Right hindlimb (tissue), 1 donor: ENCODE results near the gene CHN2.

Experiments
- DNase-seq: peaks from one replicate; pipeline ENCODE4 v3.0.0-alpha.2; 2018

Gene CHN2

DNA sequence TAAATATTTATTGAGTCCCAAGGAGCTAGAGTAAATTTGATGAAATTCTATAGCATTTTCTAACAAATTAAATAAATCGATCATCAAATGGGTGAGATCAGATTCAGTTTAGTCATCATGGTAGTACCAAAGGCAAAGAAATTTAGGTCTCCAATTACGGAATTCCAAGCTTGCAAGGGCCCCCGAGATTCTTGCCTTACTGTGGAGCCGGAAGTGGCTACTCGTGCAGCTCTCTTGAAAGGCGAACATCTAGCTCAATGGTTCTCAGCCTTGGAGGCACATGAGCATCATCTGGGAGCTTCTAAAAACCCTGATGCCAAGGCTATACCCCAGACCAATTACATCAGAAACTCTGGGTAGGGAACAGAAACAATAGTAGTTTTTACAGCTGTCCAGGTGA is 251.2 kb downstream of the CHN2 start:
- DNase-seq = no peak

DNA sequence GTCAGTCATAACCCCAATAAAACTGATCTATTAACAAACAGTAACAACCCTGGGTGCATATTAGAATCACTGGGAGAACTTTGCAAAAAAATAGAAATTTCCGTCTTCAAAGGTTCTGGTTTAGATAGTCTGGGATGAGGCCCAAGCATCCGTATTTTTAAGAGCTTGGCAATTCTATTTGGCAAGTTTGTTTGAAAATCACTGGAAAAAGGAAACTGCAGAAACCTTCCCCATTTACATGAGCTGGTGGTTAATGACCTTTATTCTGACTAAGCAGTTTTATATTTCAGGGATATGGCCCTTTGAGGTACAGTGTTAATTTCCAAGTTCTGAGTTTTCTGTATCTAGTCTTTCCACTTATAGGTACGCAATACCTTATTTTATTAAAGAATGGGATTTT is 253.3 kb downstream of the CHN2 start:
- no peak for DNase-seq

DNA sequence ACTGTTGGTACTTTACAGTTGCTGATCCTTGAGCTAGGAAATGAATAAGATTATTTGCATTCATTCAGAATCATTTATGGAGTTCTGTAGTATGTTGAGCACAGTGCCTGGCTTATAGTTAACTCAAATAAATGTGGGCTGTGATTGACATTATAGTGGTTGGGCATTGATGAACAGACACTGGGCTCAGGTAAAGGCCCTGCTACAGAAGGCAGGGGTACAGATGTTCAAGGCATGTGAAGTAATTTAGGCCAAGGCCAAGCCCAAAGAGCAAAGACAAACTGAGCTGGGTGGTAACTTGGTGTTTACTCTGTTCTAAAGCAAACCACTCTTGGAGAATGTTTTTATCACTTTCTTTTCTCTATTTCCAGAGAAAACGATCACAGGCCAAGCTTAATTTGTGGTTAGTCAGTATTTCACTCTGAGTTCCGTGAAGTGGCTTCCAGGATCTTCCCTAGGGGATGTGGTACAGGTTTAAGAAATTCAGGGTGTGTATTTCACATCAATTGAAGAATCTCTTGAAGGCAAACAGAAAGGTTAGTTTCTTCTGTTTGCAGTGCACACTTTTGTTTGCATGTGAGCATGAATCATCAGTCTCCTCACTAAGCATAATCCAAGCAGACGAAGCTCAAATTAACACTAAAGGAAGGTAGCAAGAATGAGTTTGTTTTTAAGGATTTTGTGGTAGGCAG is 255.1 kb downstream of the CHN2 start:
- DNase-seq = no peak

DNA sequence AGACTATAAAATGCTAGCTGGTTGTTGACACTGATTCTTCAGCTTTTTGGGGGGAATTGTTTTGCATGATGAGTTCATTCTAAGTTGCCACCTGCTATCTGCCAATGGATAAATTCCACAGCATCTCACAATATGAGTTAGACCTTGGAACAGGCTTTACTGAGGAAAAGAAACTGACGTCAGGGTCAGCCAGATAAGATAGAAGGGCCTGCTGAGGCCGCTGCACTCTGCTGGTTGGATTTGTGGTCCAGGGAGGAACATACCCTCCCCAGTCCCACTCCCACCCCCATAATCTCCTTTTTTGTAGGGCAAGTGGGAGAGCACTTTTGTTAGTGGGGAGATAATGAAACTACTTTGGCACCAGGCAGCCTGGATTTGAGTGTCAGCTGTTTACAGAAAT is 258.4 kb downstream of the CHN2 start:
- no peak for DNase-seq

DNA sequence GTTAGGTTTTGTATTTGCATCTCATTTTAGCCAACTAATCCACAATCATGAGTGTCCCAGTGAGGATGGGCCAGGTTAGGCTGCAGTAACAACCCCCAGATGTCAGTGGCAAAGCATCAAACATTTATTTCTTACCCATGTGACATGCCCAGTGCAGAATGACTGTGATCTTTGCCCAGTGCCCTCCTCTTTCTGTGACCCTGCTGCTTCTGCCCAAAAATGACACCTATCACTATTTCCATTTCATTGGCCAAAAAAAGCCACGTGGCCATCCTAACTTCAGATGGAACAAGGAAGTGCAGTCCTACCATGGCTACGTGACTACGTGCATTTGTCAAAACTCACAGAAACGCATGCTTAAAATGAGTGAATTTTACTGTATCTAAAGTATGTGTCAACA is 259.9 kb downstream of the CHN2 start:
- DNase-seq = no peak

DNA sequence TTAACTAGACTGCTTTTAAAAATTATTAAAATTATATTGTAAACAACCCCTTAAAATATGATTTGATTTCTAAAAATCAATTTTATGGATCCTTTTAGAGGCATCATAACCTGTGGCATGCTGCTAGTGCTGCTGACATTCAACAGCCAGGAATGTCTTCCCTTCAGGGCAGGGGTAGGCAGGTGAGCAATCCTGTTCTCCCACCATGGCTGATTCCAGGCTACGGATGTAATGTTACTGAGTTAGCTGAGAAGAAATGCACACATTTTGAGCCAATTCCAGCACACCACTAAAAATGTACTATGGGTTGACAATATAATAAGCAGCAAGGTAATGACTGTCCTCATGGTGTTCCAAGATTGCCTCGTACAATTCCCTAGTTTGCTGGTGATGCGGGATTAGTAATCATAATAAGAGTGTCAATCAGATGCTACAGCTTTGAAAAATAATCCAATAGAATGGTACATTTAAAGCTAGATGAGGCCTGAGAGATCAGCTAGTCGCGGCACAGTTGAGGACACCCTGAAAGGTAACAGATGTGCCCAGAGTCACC is 260.4 kb downstream of the CHN2 start:
- no peak for DNase-seq

DNA sequence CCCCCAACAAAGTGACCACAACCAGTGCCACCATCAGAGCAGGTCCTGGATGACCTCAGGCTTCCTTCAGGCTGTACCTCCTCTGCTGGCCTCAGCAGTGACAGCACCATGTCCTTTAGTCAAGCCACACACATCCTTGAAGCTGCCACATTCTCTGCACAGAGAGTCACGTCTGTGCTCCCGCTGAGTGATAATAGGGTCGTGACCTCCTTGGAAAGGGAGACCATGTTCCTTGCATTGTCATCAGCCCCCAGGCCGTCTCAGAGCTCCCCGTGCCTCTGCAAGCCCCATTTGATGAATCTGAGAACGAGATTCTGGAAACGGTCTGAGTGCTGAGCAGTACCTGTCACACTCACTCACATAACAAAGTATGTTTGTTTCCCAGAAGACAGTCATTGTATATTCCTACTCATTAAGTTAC is 262.6 kb downstream of the CHN2 start:
- DNase-seq = no peak

DNA sequence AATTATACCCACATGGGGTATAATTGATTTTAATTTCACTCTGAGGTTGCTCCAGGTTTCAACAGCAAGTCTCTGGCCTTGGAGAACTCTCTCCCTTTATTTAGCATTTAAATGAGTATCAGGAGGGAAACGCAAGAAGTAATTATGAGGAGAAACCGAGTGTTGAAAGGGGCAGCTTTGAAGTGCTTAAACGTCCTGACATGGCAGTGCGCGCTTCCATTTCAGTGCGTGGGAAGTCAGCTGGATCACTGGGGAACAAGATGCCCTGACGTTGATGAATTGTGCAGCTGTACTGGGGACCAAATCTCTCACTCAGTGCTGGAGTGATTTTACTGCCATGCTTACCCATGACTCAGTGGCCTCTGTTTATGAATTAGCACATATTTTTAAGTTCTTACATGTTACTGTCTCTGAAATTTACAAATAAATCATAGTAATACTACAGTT is 263.0 kb downstream of the CHN2 start:
- DNase-seq = no peak

DNA sequence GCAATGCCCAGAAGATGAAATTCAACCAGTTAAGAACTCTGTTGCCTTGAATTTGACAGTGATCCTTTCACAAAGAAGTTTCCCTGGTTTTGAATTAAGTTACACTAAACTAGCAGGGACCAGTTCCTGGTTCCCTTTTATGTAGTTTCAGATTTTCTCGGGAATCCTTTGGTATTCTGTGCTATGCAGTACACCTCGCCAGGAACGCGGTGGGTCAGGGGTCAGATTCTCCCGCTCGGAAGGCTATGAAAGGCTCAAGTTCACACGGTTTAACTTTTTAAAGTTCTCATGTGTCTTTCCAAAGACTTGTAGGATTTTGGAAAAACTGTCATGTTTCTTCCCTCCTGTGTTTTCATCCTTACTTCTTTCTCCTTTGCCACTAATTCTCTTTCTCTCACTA is 264.4 kb downstream of the CHN2 start:
- no peak for DNase-seq

DNA sequence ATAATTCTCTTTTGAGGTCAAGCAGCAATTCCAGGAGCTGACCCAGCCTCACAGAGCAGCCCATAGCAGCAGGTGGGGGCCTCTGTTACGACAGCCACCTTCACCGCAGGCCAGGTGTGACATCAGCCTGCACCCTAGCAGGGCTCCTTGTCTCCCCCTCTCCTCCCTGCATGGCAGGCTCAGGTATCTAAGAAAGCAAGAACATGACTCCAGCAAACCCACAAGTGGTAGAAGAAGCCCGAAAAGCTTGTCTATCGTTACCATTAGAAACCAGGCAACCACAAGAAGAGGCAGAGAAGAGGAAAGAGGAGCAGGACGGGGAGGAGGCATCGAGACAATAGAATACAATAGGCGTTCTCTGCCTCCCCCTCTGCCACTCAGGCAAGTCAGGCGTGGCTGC is 265.0 kb downstream of the CHN2 start:
- DNase-seq = no peak

DNA sequence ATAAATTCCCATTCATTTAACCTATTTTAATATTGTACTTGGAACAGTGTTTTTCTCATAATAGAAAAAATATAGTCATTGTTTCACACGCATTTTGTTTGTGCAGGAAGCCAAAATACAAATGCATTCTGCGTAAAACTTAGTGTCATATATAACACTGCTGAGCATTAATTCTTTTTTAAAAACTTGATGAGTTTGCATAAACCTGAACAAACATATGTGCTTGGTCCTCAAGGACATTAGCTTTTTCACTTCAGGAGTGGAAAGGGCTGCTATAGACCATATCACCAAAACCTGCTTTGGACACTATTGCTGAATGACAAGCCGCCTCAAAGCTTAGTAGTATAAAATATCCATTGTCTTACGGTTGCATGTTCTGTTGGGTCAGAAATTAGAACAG is 267.4 kb downstream of the CHN2 start:
- DNase-seq = no peak

DNA sequence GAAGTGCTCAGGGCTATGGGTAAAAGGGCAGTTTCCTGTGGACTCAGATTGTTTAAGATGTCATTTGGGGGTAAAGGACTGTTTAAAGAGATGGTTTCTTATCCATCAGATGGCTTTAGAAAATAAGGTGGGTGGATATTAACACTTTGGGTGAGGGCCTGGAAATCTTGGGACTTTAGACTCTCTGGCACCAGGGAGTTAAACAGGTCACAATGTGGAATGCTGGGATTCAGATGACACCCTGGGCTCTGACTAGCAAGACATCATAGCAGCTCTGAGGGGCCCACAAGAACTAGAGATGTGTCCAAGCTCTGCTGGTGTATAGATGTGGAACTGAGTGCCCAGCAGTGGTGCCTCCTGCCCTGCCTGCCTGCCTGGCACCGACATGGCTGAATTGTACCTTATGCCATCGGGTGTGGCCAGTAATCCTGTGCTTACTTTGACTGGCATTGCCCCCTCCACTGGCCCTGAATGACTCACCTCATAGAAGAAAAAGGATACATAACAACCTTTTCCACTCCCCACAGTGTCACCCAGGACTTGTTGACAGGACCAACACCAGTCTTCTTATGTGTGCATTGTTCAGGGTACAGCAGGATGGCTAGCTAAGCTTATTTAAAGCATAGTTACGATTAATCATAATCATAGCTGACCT is 269.1 kb downstream of the CHN2 start:
- DNase-seq = no peak

DNA sequence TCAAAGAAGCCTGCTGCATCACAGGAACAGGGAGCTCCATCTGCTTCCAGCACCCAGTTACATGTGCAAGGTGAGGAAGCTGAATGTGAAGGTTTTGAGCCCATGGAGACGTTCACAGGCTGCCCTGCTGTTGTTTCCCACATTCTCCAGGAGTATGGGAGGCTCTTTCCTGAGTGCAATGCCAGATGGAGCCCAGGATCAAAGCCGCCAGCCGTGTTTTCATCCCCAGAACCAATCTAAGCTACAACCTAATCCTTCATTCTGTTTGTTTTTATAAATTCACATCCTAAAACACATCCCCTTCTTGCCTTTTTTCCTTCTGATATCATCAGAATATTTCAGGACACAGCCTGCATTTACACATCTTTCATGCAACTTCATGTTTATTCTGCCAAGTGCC is 270.2 kb downstream of the CHN2 start:
- no peak for DNase-seq

DNA sequence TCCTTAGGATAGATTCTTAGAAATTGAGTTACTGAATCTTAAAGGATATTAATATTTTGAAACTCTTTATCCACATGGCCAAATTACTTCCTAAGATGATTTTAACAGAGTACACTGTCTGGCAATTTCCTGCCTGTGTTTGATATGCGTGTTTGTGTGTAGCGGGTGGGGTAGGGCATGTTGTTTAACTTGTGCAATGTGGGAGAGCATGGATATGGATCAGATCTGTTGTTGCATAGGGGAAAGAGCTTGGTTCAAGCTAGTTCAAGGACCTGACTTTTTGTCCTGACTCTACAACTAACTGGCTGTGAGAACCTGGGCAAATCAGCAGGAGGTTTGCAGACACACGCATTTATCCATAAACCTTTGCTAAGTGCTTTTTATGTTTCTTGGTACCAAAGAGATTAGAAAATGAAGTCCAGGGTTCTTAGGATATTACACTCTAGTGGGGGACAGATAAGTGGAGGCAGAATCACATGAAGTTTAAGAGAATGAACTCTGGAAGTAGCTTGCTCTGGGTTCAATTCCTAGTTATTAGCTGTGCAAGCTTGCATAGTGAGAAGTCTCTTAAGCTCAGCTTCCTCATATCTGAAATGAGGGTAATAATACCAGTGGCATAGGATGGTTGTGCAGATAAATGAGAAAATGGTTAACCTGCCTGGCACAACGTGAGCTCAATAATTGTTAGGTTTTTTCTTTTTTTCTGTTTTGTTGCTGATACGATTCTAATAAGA is 272.8 kb downstream of the CHN2 start:
- DNase-seq = no peak

DNA sequence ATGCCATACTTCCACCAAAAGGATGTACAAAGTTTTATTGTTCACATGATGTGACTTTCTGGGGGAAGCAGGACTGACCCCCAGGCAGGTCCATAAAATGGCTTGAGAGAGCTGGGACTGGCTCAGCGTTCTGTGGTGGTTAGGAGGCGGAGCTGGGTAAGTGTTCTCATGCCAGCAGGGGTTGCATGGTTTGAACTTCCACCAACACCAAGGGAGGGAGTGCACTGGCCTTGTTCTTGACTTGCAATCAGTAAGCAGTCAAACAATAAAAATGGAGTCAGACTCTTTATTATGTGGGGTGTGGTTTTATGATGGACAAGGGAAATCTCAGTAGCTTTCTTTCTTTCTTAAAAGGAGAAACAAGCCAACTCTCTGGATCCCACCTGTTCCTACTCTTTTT is 273.6 kb downstream of the CHN2 start:
- no peak for DNase-seq

DNA sequence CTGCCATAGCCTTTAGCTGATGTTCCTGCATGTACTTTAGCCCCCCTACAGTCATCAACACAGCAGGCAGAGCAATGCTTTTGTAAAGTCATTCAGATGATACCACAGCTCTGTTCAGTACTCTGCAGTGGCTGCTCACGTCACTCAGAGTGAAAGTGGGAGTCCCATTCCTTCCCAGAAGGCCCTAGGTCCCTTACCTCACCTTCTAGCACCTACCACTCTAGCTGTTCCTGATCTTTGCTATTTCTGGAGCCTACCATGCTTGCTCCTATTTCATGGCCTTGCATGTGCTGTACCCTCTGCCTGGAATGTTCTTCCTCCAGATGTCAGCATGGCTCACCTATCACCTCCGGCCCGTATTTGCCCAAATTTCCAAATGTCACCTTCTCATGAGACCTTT is 274.7 kb downstream of the CHN2 start:
- DNase-seq = no peak

DNA sequence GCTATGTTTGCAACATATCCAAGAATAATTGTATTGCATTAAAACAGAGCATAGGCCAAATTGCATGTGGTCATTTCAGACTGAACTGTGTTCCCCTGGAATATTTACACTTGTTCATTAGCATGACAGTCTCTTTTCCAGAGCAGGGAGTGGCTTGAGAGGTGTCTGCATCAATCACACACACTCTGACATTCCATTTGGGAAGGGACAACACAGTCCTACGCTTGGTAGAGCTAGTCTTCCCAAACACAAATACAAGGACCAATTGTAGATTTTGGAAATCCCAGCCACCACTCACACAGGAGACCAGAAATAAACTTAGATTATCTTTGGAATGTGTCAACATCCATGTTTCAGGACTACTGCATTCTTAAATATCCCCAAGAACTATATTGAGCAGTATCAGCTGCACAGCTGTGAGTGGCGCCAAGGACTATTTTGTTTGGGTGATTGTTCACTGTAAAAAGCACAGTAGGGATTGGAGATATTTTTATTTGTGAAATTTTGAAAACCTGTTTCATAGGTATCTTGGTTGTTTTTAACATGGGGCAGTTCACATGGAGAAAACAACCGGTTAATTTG is 275.5 kb downstream of the CHN2 start:
- DNase-seq = no peak

DNA sequence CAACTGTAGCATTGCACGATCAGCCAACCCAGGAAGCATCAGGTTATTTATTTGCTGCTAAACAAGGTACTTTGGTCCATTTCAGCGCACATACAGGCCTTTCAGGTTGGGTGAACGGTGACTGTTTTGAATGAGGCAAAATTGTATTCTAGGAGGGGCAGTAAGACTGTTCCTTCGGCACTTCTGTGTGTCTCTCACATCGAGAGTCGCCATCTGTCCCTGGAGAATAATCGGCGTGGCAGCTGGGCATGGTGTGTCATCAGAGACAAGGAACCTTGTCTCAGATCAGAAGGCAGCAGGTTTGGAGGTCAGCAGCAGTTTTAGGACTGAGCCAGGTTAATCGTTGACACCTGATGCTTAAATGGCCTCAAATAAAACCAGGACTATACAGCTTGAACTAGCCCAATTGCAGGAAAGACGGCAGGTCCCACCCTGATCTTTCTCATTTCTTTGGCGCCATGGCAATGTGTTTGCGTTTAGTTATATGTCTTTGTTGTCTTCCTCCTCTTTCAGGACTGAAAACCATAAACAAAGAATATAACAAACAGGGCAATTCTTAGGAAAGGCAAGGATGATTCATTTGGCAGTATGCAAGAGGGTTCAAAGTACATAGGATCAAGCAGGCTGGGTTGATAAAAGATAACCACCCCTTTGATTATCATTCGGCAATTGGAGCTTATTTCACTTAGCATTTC is 277.0 kb downstream of the CHN2 start:
- DNase-seq = no peak

DNA sequence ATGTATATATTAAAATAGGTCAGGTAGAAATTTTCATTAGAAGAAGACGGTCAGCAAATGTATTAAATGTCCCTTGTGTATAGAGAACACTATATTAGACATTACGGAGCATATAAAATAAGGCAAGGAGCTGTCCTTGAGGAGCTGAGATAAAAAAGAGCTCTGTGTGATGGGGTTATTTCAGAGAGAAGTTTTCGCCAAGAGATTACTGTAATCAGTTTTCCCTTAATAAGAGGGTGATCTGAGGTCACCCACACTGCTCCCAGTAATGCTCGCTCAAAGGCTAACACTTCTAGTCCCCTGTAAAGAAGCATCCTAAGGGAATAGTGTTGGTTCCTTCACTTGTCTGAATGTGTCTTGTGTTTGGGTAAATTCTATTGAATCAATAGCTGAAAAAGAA is 282.3 kb downstream of the CHN2 start:
- DNase-seq = no peak

DNA sequence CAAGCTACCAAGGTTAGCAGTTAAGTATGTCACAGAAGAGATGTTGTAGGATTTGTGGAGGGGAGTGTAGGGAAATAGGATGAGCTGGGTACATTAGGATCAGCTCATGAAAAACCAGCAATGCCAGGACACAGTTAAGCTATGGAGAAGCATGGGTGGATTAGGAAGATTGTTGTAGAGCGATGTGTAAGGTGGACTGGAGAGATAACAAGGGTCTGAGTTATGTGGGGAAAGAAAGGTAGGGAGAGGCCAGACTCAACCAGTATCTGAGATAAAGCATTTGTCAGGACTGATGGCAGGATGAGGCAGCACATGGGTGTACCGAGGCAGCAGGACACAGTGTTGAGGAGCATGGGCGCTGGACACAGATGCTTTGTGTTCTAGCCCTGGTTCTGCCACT is 283.7 kb downstream of the CHN2 start:
- DNase-seq = no peak

DNA sequence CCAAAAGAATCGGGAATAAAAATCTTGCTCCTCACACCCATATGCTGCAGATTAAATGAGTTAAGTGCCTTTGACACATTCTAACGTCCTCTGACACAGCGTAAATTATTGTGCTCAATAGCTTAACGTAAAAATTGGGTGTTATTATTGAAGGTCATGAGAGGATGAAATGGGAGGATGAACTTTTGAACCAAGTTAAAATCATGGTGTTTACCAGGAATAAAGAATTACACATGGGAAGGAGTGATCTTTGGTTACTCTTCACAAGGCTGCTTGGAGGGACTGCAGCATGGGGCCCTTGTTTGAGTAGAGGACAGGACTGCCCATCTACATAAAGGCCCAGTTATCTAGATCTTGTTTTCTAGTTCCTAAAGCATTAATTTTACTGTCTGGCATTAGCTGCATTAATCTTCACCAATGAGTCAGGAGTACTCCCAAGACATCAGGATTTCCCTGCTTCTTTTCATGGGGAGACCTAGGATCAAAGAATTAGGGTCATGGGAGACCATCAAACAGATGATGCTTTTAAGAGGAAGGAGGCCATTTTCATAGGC is 284.2 kb downstream of the CHN2 start:
- DNase-seq = no peak
